HepG2 (cell line): ENCODE results near the gene POFUT1. TPM values are rescaled to one million over a fixed set of nuclear protein-coding genes. Genes with fewer than 3 reads are reported as not detected.

Experiments
- ATM ChIP-seq: fragments of 450-650 bp; IDR thresholded peaks from 2 replicates; pipeline ENCODE4 v1.7.1; 2017; ENCODE audit warnings: mild to moderate bottlenecking, borderline replicate concordance
- CBX1 ChIP-seq: IDR thresholded peaks from one replicate; pipeline ENCODE4 v1.6.1; 2016; ENCODE audit warnings: antibody characterized with exemption, low read depth
- ETV6 ChIP-seq: sonication (generic); formaldehyde crosslinking; conservative IDR thresholded peaks from 2 replicates; pipeline ENCODE4 v1.4.0; 2020; ENCODE audit warnings: missing genetic modification reagents
- GTF3A ChIP-seq: sonication (generic); formaldehyde crosslinking; conservative IDR thresholded peaks from 2 replicates; pipeline ENCODE4 v1.4.0; 2020; ENCODE audit warnings: mild to moderate bottlenecking, missing genetic modification reagents
- JUND ChIP-seq: sonication (generic); formaldehyde crosslinking; IDR thresholded peaks from 2 replicates; pipeline ENCODE4 v1.8.0; 2022; ENCODE audit warnings: mild to moderate bottlenecking, missing genetic modification reagents
- MIXL1 ChIP-seq: IDR thresholded peaks from 2 replicates; pipeline ENCODE4 v1.6.1; 2016
- MTA3 ChIP-seq: sonication (generic); formaldehyde crosslinking; IDR thresholded peaks from 2 replicates; pipeline ENCODE4 v1.4.0; 2020; ENCODE audit warnings: missing genetic modification reagents
- NFIB ChIP-seq: sonication (generic); formaldehyde crosslinking; IDR thresholded peaks from 2 replicates; pipeline ENCODE4 v1.9.0; 2021; ENCODE audit warnings: missing genetic modification reagents, mild to moderate bottlenecking, borderline replicate concordance
- NFIC ChIP-seq: IDR thresholded peaks from 2 replicates; pipeline ENCODE4 v1.6.1; 2012; ENCODE audit warnings: mild to moderate bottlenecking, low read length, inconsistent platforms
- PAX8 ChIP-seq: sonication (generic); formaldehyde crosslinking; IDR thresholded peaks from 2 replicates; pipeline ENCODE4 v1.8.0; 2022; ENCODE audit warnings: mild to moderate bottlenecking, missing genetic modification reagents, borderline replicate concordance
- PLRG1 ChIP-seq: fragments of 450-650 bp; conservative IDR thresholded peaks from 2 replicates; pipeline ENCODE4 v1.6.1; 2016
- RARA ChIP-seq: IDR thresholded peaks from 2 replicates; pipeline ENCODE4 v1.6.1; 2016; ENCODE audit warnings: missing genetic modification reagents, missing compliant biosample characterization
- RNF2 ChIP-seq: fragments of 450-650 bp; conservative IDR thresholded peaks from 2 replicates; pipeline ENCODE4 v1.6.1; 2016; ENCODE audit warnings: low read depth
- SAP130 ChIP-seq: IDR thresholded peaks from 2 replicates; pipeline ENCODE4 v1.6.1; 2016; ENCODE audit warnings: low read depth
- TEAD3 ChIP-seq: optimal IDR thresholded peaks from 2 replicates; pipeline ENCODE3; 2016; ENCODE audit warnings: borderline replicate concordance
- ZNF101 ChIP-seq: sonication (generic); formaldehyde crosslinking; IDR thresholded peaks from 2 replicates; pipeline ENCODE4 v1.4.0; 2020; ENCODE audit warnings: mild to moderate bottlenecking, low read depth, missing genetic modification reagents, borderline replicate concordance
- ZNF263 ChIP-seq: sonication (generic); formaldehyde crosslinking; IDR thresholded peaks from 2 replicates; pipeline ENCODE4 v1.4.0; 2020; ENCODE audit warnings: missing genetic modification reagents
- ZNF746 ChIP-seq: sonication (generic); formaldehyde crosslinking; IDR thresholded peaks from 2 replicates; pipeline ENCODE4 v1.8.0; 2022; ENCODE audit warnings: mild to moderate bottlenecking, missing genetic modification reagents
- ZSCAN9 ChIP-seq: IDR thresholded peaks from 2 replicates; pipeline ENCODE4 v1.6.1; 2016; ENCODE audit warnings: borderline replicate concordance
- polyA plus RNA-seq, 8 experiments: library from polyadenylated mRNA; depleted of rRNA in 3 of 8; stranded (reverse) in 7 of 8; unstranded in 1 of 8; fragments of >200 nt; fragmentation: Illumina TruSeq in 4 of 8; extraction: Trizol in 4 of 8; gene quantifications; 2 replicates each; pipeline versions ENCODE4 v1.2.1 to v1.2.3, GENCODE V29; 2011 to 2016; ENCODE audit warnings: low read depth in 4 of 8, missing spikeins in 1 of 8, mixed read lengths in 1 of 8; ENCODE audit not compliant: insufficient read depth in 1 of 8
- total RNA-seq, 5 experiments: library from RNA; depleted of rRNA; stranded (reverse); fragments of >200 nt; fragmentation: Illumina TruSeq; extraction: Trizol; gene quantifications; 2 replicates each; pipeline ENCODE4 v1.2.3, GENCODE V29; 2016; ENCODE audit warnings: low read depth in 1 of 5
- TF ChIP-seq, protein P1 (sequence below): sonication (generic); formaldehyde crosslinking; IDR thresholded peaks from 2 replicates; pipeline ENCODE4 v1.4.0; 2020; ENCODE audit warnings: low read depth, mild to moderate bottlenecking, missing genetic modification reagents
- TF ChIP-seq, protein P2 (sequence below): sonication (generic); formaldehyde crosslinking; IDR thresholded peaks from 2 replicates; pipeline ENCODE4 v1.4.0; 2020; ENCODE audit warnings: missing genetic modification reagents

POFUT1 gene
- total and polyA plus RNA-seq, 2 of the 13 experiments (the other 11 are each of a cell fraction or from before 2014, with no cell fraction given): 35.5 to 58.3 TPM

- TF ChIP-seq, protein P1, sequence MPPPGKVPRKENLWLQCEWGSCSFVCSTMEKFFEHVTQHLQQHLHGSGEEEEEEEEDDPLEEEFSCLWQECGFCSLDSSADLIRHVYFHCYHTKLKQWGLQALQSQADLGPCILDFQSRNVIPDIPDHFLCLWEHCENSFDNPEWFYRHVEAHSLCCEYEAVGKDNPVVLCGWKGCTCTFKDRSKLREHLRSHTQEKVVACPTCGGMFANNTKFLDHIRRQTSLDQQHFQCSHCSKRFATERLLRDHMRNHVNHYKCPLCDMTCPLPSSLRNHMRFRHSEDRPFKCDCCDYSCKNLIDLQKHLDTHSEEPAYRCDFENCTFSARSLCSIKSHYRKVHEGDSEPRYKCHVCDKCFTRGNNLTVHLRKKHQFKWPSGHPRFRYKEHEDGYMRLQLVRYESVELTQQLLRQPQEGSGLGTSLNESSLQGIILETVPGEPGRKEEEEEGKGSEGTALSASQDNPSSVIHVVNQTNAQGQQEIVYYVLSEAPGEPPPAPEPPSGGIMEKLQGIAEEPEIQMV (CRISPR knock-in tag): no peak
- TF ChIP-seq TEAD3 (CRISPR knock-in tag) (peak; percentile 57), MIXL1 (peak; percentile 34; the same call in 1 of the 2 replicates), ZSCAN9 (CRISPR knock-in tag) (no peak), ETV6 (CRISPR knock-in tag) (no peak), NFIB (CRISPR knock-in tag) (no peak), ATM (no peak), PAX8 (no peak), NFIC (no peak), JUND (CRISPR knock-in tag) (no peak), RNF2 (no peak), ZNF263 (CRISPR knock-in tag) (peak; percentile 56; the same call in 1 of the 2 replicates), SAP130 (CRISPR knock-in tag) (peak; percentile 42; the same call in 1 of the 2 replicates), GTF3A (no peak), MTA3 (CRISPR knock-in tag) (no peak), PLRG1 (no peak), ZNF746 (no peak), CBX1 (peak; percentile 39), RARA (CRISPR knock-in tag) (peak; percentile 71), ZNF101 (CRISPR knock-in tag) (no peak)
- TF ChIP-seq, protein P2, sequence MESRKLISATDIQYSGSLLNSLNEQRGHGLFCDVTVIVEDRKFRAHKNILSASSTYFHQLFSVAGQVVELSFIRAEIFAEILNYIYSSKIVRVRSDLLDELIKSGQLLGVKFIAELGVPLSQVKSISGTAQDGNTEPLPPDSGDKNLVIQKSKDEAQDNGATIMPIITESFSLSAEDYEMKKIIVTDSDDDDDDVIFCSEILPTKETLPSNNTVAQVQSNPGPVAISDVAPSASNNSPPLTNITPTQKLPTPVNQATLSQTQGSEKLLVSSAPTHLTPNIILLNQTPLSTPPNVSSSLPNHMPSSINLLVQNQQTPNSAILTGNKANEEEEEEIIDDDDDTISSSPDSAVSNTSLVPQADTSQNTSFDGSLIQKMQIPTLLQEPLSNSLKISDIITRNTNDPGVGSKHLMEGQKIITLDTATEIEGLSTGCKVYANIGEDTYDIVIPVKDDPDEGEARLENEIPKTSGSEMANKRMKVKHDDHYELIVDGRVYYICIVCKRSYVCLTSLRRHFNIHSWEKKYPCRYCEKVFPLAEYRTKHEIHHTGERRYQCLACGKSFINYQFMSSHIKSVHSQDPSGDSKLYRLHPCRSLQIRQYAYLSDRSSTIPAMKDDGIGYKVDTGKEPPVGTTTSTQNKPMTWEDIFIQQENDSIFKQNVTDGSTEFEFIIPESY (CRISPR knock-in tag): no peak
Observed at GRCh38 chr20:32263398-32263954, 55.8 kb downstream of the POFUT1 start (continued).
